Lung (tissue), 12 donors: ENCODE measurements around the gene ZCCHC2. TPM values are rescaled to one million over a fixed set of nuclear protein-coding genes. Genes with fewer than 3 reads are reported as not detected.

Experiments
- ATAC-seq: fragments of 200-7000 bp; cut with Tn5 transposase; one replicate; pipeline ENCODE4 v1.9.1; 2020; ENCODE audit warnings: moderate number of reproducible peaks; ENCODE audit not compliant: insufficient read depth, low FRiP score
- DNase-seq, 3 donors: peaks; one replicate each; pipeline ENCODE4 v3.0.0-alpha.2; 2013 to 2017
- H3K27ac ChIP-seq, 2 donors: one replicate each; pipeline ENCODE4 v1.5.1; 2013; ENCODE audit warnings: mild to moderate bottlenecking in 2 of 2, moderate library complexity in 2 of 2, control low read depth in 1 of 2, inconsistent platforms in 1 of 2, low read depth in 1 of 2, low read length in 1 of 2
- H3K27me3 ChIP-seq, 3 donors: one replicate each; pipeline ENCODE4 v1.5.1; 2013; ENCODE audit warnings: low read length in 2 of 3; ENCODE audit not compliant: control insufficient read depth in 3 of 3, insufficient read depth in 3 of 3
- H3K36me3 ChIP-seq, 4 donors: one replicate each; pipeline ENCODE4 v1.5.1; 2013; ENCODE audit warnings: low read length in 4 of 4, mild to moderate bottlenecking in 1 of 4, moderate library complexity in 1 of 4; ENCODE audit not compliant: control insufficient read depth in 4 of 4, insufficient read depth in 4 of 4
- H3K4me1 ChIP-seq, 5 donors: one replicate each; pipeline ENCODE4 v1.5.1; 2013; ENCODE audit warnings: low read length in 5 of 5, mild to moderate bottlenecking in 2 of 5, moderate library complexity in 1 of 5; ENCODE audit not compliant: control insufficient read depth in 5 of 5, insufficient read depth in 5 of 5
- H3K4me3 ChIP-seq: one replicate; pipeline ENCODE4 v1.5.1; 2013; ENCODE audit warnings: mild to moderate bottlenecking, control low read depth, moderate library complexity
- H3K9ac ChIP-seq, 2 donors: one replicate each; pipeline ENCODE4 v1.5.1; 2013; ENCODE audit warnings: low read length in 2 of 2, control low read depth in 1 of 2; ENCODE audit not compliant: insufficient read depth in 1 of 2
- H3K9me3 ChIP-seq, 4 donors: one replicate each; pipeline ENCODE4 v1.5.1; 2013; ENCODE audit warnings: low read length in 3 of 4, mild to moderate bottlenecking in 1 of 4, moderate library complexity in 1 of 4; ENCODE audit not compliant: control insufficient read depth in 4 of 4, insufficient read depth in 3 of 4
- CTCF ChIP-seq: IDR thresholded peaks from 2 replicates; pipeline ENCODE4 v1.5.1; 2012; ENCODE audit warnings: mild to moderate bottlenecking; ENCODE audit errors: control extremely low read depth, extremely low read depth
- WGBS, 2 donors: extraction: QIAGEN DNeasy Blood & Tissue Kit; methylation state at CpG; one replicate each; pipeline ENCODE4 v1.1.7; 2013; 5-methylcytosine and 5-hydroxymethylcytosine counted together
- polyA plus RNA-seq, 2 donors: library from polyadenylated mRNA; stranded (reverse); fragments of 200-250 nt; gene quantifications; one replicate each; pipeline ENCODE4 v1.2.1, GENCODE V29; 2013
- total RNA-seq, 2 donors: library from RNA; depleted of rRNA in 1 of 2; stranded (reverse); fragments of >200 nt in 1 of 2; gene quantifications; one replicate each; pipeline ENCODE4 v1.2.1, GENCODE V29; 2014 to 2021
- donor health status: control.
- donor health status: control.
- donor health status: Bipolar disorder and iron deficiency.
- donor health status: healthy.
- donor health status: DM: yes; HTN: yes; CAD: no.

Gene ZCCHC2
- total and polyA plus RNA-seq, 4 donors, result 9.3 to 33.9 (median 18.6) TPM

DNA sequence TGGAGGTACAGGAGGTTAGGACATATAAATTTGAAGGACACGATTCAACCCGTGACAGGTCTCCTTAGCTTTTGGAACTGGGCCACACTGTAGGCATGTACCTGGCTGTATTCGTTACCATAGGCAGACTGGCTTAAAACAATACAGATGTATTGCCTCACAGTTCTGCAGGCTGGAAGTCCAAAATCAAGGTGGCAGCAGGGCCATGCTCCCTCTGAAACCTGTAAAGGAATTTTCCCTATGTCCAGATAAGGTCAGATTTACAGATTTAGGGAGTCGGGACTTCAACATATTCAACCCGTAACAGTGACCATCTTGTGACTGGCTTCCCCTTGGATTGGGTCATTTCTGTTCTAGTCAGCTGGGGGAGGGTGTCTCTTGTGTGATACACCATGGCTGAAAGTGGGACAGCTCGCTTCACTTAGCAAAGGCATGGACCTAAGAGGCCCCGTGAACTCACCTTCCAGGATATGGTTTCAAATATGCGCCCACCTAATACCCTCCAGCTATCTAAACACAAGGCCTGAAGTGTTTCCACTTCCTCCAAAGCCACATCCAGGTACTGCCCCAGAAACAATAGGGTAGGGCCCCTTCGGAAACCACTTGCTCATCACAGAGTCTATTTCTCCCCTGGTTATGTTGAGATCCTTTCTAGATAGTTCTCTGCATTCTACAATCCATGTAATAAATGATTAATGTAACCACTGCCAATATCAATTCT, 85.0 kb downstream of the ZCCHC2 start:
- no peaks in the 10 kb centered on the region for H3K36me3 ChIP-seq
- no peak overlapping the region for H3K27ac ChIP-seq
- no peaks in the 10 kb centered on the region for H3K9me3 ChIP-seq
- no peak overlapping the region for H3K4me3 ChIP-seq
- peaks cover 3 to 26% (median 9%) of the 10 kb centered on the region in 3 donors for H3K27me3 ChIP-seq
- WGBS, 2 donors, result 93 to 94% methylated on average over 9 of the region's 9 CpGs
- ATAC-seq, result no peak
- TF ChIP-seq CTCF, result no peak
- H3K4me1 ChIP-seq, result peaks cover 0 to 17% (median 5%) of the 10 kb centered on the region in 5 donors
- no peak for DNase-seq
- no peak overlapping the region for H3K9ac ChIP-seq

GRCh38 chr18:62609764-62610163, 86.9 kb downstream of the ZCCHC2 start:
- DNase-seq (no peak), ATAC-seq (no peak)
- no peak for TF ChIP-seq CTCF
- H3K9ac ChIP-seq, result no peak overlapping the region
- H3K4me1 ChIP-seq, result peaks cover 0 to 17% (median 5%) of the 10 kb centered on the region in 5 donors
- no peaks in the 10 kb centered on the region for H3K36me3 ChIP-seq
- no peaks in the 10 kb centered on the region for H3K9me3 ChIP-seq
- 66 to 83% methylated on average over 2 of the region's 2 CpGs for WGBS, 2 donors
- H3K27ac ChIP-seq, result no peak overlapping the region
- H3K4me3 ChIP-seq, result no peak overlapping the region
- peaks cover 0 to 24% (median 13%) of the 10 kb centered on the region in 3 donors for H3K27me3 ChIP-seq

GRCh38 chr18:62610351-62610700, 87.5 kb downstream of the ZCCHC2 start:
- TF ChIP-seq CTCF, result no peak
- 60 to 63% methylated on average over 3 of the region's 3 CpGs for WGBS, 2 donors
- Histone ChIP-seq H3K4me1 (peaks cover 0 to 17% (median 5%) of the 10 kb centered on the region in 5 donors), H3K4me3 (no peak overlapping the region), H3K27me3 (peaks cover 0 to 24% (median 13%) of the 10 kb centered on the region in 3 donors), H3K27ac (no peak overlapping the region), H3K36me3 (no peaks in the 10 kb centered on the region), H3K9me3 (no peaks in the 10 kb centered on the region), H3K9ac (no peak overlapping the region)
- ATAC-seq (no peak), DNase-seq (no peak)
